OCI-LY1 (cell line): Measurements from ENCODE around the gene ZNF710.

Experiments
- CTCF ChIP-seq: fragments of 200-600 bp; sonication (generic), shearing (Covaris generic); IDR thresholded peaks from 2 replicates; pipeline ENCODE4 v1.5.1; 2017; ENCODE audit warnings: mild to moderate bottlenecking, antibody characterized with exemption, low read length, moderate library complexity, mixed read lengths
- EZH2 ChIP-seq: fragments of 200-600 bp; sonication (generic), shearing (Covaris generic); IDR thresholded peaks from 2 replicates; pipeline ENCODE4 v1.8.0; 2017; ENCODE audit warnings: borderline replicate concordance, mixed run types, mild to moderate bottlenecking, antibody characterized with exemption, low read length, moderate library complexity, mixed read lengths

- TF ChIP-seq CTCF: no peak
- TF ChIP-seq EZH2: no peak
Measured at GRCh38 chr15:90115783-90116182, 114.7 kb downstream of the ZNF710 start.
